T-cell (primary cell): ENCODE data around the gene CMTM7. TPM values are rescaled to one million over a fixed set of nuclear protein-coding genes. Genes with fewer than 3 reads are reported as not detected.

ENCODE experiments used
- ATAC-seq, 4 experiments: fragments of 200-7000 bp in 3 of 4; fragments of 150-1000 bp in 1 of 4; cut with Tn5 transposase; replicated peaks in 1 of 4; 1 replicate in 3 of 4; 2 replicates in 1 of 4; pipeline ENCODE4 v1.10.0; 2021; ENCODE audit warnings: moderate library complexity in 3 of 4, mild to moderate bottlenecking in 2 of 4, moderate number of reproducible peaks in 1 of 4
- CTCF ChIA-PET, 2 donors: fragments of 300-600 bp; sonication (Branson Sonifier 250); formaldehyde crosslinking; loops; one replicate each; lab custom pipeline; 2022; ENCODE audit warnings: antibody characterized with exemption in 2 of 2; lab: Charles Lee
- POLR2A ChIA-PET, 2 donors: fragments of 300-600 bp; sonication (Branson Sonifier 250); formaldehyde crosslinking; loops; one replicate each; lab custom pipeline; 2022; ENCODE audit warnings: antibody characterized with exemption in 2 of 2; lab: Charles Lee
- DNase-seq, 35 experiments: peaks; one replicate each; pipeline versions ENCODE4 v3.0.0 to v3.0.0-alpha.2; 2013 to 2023
- H3K27ac ChIP-seq: one replicate; pipeline ENCODE4 v1.5.1; 2013; ENCODE audit warnings: low read length
- H3K27me3 ChIP-seq, 2 experiments: replicated peaks in 1 of 2; 1 replicate in 1 of 2; 2 replicates in 1 of 2; pipeline versions ENCODE4 v1.6.1 to v1.7.0; 2013; ENCODE audit warnings: low read length in 1 of 2, mixed read lengths in 1 of 2; ENCODE audit not compliant: control insufficient read depth in 2 of 2, insufficient read depth in 2 of 2; ENCODE audit errors: extremely low read depth in 1 of 2
- H3K36me3 ChIP-seq, 2 donors: 1 replicate in 1 of 2; 2 replicates in 1 of 2; pipeline versions ENCODE4 v1.6.1 to v1.7.0; 2013; ENCODE audit warnings: low read length in 1 of 2; ENCODE audit not compliant: control insufficient read depth in 2 of 2, insufficient read depth in 1 of 2; ENCODE audit errors: extremely low read depth in 1 of 2
- H3K4me1 ChIP-seq, 2 experiments: 1 replicate in 1 of 2; 2 replicates in 1 of 2; pipeline versions ENCODE4 v1.6.1 to v1.7.0; 2013; ENCODE audit warnings: low read length in 2 of 2, mixed read lengths in 1 of 2; ENCODE audit not compliant: insufficient read depth in 2 of 2, control insufficient read depth in 1 of 2; ENCODE audit errors: extremely low read depth in 1 of 2
- H3K4me3 ChIP-seq, 2 donors: 1 replicate in 1 of 2; 2 replicates in 1 of 2; pipeline versions ENCODE4 v1.5.1 to v1.7.0; 2013; ENCODE audit warnings: mild to moderate bottlenecking in 2 of 2, low read length in 1 of 2, moderate library complexity in 1 of 2; ENCODE audit not compliant: control insufficient read depth in 1 of 2; ENCODE audit errors: extremely low read depth in 1 of 2
- H3K9me3 ChIP-seq: 2 replicates; pipeline ENCODE4 v1.7.0; 2013
- H3K27ac Mint-ChIP-seq, 2 donors: one replicate each; pipeline ENCODE4 v1.8.0; 2020 to 2021; ENCODE audit warnings: mild to moderate bottlenecking in 2 of 2, mixed read lengths in 2 of 2
- H3K27me3 Mint-ChIP-seq, 2 donors: one replicate each; pipeline ENCODE4 v1.8.0; 2021 to 2022; ENCODE audit warnings: mixed read lengths in 2 of 2
- H3K36me3 Mint-ChIP-seq: one replicate; pipeline ENCODE4 v1.8.0; 2021; ENCODE audit warnings: mixed read lengths
- H3K4me1 Mint-ChIP-seq, 3 donors: one replicate each; pipeline ENCODE4 v1.8.0; 2020 to 2022; ENCODE audit warnings: mixed read lengths in 3 of 3, mild to moderate bottlenecking in 1 of 3
- H3K4me3 Mint-ChIP-seq, 3 donors: one replicate each; pipeline ENCODE4 v1.8.0; 2020 to 2022; ENCODE audit warnings: mild to moderate bottlenecking in 3 of 3, mixed read lengths in 3 of 3, moderate library complexity in 3 of 3
- H3K9me3 Mint-ChIP-seq, 3 donors: one replicate each; pipeline ENCODE4 v1.8.0; 2020 to 2022; ENCODE audit warnings: mixed read lengths in 3 of 3
- WGBS: methylation state at CpG from one replicate; pipeline ENCODE4 v1.1.5; 2013; ENCODE audit warnings: missing lambda C conversion rate; ENCODE audit not compliant: insufficient coverage; 5-methylcytosine and 5-hydroxymethylcytosine counted together
- total RNA-seq, 35 experiments: library from RNA in 6 of 35; stranded (reverse) in 6 of 35; fragments of 120-200 nt in 1 of 35; gene quantifications; one replicate each; pipeline versions ENCODE4 v1.2.1 to v1.2.4 and lab custom pipeline; 2013 to 2026

CMTM7 gene
- total RNA-seq, 5 donors from 2014 or later (not counting 1 experiment from before 2014, with no cell fraction given): 40.7 to 56.7 (median 47.8) TPM

DNA sequence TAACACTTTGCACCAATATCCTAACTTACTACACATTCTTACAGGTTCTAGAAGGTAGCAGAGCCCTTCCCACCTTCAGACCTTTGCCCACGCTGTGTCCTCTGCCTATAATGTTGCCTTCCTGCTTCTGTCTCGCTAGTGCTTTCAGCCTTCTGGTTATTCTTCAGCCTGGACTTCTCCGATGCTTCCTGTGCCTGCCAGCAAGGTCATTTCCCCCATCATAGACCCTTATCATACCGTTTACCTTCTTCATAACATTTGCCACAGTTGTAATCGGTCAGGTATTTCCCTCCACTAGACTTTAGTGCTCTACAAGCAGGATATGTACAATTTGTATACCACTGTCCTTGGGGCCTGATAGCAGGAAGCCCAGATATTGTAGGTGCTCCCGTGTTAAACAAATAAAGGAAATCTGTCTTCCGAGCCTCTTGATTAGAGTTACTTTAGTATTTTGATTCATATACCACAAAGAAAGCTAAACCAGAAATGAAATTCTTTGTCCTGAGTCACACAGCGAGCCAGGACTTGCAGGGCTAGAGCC is 35.8 kb upstream of the CMTM7 start:
- H3K9me3 Mint-ChIP-seq: no peaks in the 10 kb centered on the region
- H3K36me3 Mint-ChIP-seq: peaks cover 20% of the 10 kb centered on the region
- Histone ChIP-seq H3K4me1 (no peaks in the 10 kb centered on the region), H3K27ac (no peak overlapping the region), H3K9me3 (no peaks in the 10 kb centered on the region), H3K27me3 (no peaks in the 10 kb centered on the region), H3K36me3 (peaks cover 0 to 3% of the 10 kb centered on the region in 2 donors), H3K4me3 (no peak overlapping the region)
- no peaks in the 10 kb centered on the region for H3K27me3 Mint-ChIP-seq
- DNase-seq (no peak), ATAC-seq (no peak)
- WGBS: 87% methylated on average over 6 of the region's 8 CpGs
- ChIA-PET CTCF (no interaction called here), POLR2A (no interaction called here)
- no peak overlapping the region for H3K27ac Mint-ChIP-seq
- H3K4me1 Mint-ChIP-seq: peaks cover 0 to 8% (median 3%) of the 10 kb centered on the region in 3 donors
- no peak overlapping the region for H3K4me3 Mint-ChIP-seq

DNA sequence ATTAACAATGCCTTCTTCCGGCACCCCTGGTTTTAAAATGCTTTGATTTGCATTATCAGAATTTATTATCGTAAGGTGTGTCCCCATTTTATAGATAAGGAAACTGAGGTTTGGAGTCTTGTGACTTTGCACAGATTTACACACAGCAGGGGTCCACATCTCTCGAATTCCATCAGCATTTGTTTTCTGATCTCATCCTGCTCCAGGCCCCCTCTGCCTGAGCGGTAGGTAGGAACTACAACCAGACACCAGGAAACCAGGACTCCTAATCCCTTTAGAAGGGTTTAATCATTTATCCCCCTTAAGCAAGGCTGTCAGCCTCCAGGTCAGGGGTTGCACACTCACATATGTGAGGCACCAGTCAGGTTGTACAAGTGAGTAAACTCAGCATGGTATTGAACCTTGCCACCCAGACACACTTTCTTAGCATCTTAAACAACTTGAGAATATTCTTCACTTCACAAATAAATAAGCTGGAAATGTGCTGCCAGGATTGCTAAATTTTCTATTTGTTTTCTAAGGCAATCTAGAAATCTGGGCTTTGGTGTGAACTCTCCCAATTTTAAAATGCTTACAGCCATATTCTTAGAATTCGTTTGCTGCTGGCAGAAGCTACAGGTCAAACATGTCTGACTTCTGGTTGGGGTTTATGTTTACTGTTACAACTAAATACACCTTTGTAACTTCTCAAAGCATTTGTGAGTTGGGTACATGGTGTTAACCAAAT is 31.7 kb upstream of the CMTM7 start:
- 80% methylated on average over 1 of the region's 5 CpGs for WGBS
- Mint-ChIP-seq H3K36me3 (peaks cover 33% of the 10 kb centered on the region), H3K27ac (no peak overlapping the region), H3K4me3 (no peak overlapping the region), H3K9me3 (no peaks in the 10 kb centered on the region), H3K27me3 (no peaks in the 10 kb centered on the region), H3K4me1 (peaks cover 0 to 5% (median 0%) of the 10 kb centered on the region in 3 donors)
- Histone ChIP-seq H3K4me3 (no peak overlapping the region), H3K36me3 (peaks cover 0 to 3% of the 10 kb centered on the region in 2 donors), H3K4me1 (no peaks in the 10 kb centered on the region), H3K27me3 (no peaks in the 10 kb centered on the region), H3K27ac (no peak overlapping the region), H3K9me3 (no peaks in the 10 kb centered on the region)
- ATAC-seq (no peak), DNase-seq (no peak)
- ChIA-PET CTCF (interaction anchor here in 1 of 2 donors (0.6 kb wide), 1 partner anchor 87 kb away, joined by 3 read pairs; no protein-coding TSS in a partner anchor), POLR2A (interaction anchor here in 1 of 2 donors (0.6 kb wide), 1 partner anchor 13 kb away, joined by 8 read pairs; no protein-coding TSS in a partner anchor)

DNA sequence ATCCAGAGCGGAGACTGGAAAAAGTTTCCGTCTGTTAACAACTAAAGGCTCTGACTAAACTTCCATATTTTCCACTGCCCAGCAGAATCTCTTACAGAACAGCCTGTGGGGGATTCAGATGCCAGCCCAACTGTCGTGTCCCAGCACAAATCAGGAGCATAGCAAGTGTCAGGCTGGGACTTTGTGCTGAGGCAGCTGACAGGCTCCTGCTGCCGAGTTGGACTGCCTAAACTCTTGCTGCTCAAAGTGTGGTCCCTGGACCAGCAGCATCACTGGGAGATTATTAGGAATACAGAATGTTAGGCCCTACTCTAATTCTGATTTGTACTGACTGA is 31.2 kb upstream of the CMTM7 start:
- no peak for DNase-seq
- no peak overlapping the region for H3K27ac ChIP-seq
- no peak for ATAC-seq
- H3K9me3 ChIP-seq: no peaks in the 10 kb centered on the region
- H3K36me3 ChIP-seq: peaks cover 0 to 3% of the 10 kb centered on the region in 2 donors
- Mint-ChIP-seq H3K27ac (no peak overlapping the region), H3K27me3 (no peaks in the 10 kb centered on the region), H3K36me3 (peaks cover 33% of the 10 kb centered on the region), H3K4me1 (no peaks in the 10 kb centered on the region), H3K4me3 (no peak overlapping the region), H3K9me3 (no peaks in the 10 kb centered on the region)
- 94% methylated on average over 2 of the region's 4 CpGs for WGBS
- H3K4me3 ChIP-seq: no peak overlapping the region
- POLR2A ChIA-PET: interaction anchor here in 1 of 2 donors (0.6 kb wide), 1 partner anchor 14 kb away, joined by 8 read pairs; no protein-coding TSS in a partner anchor
- no peaks in the 10 kb centered on the region for H3K4me1 ChIP-seq
- CTCF ChIA-PET: interaction anchor here in 1 of 2 donors (0.6 kb wide), 1 partner anchor 86 kb away, joined by 3 read pairs; no protein-coding TSS in a partner anchor
- H3K27me3 ChIP-seq: no peaks in the 10 kb centered on the region

DNA sequence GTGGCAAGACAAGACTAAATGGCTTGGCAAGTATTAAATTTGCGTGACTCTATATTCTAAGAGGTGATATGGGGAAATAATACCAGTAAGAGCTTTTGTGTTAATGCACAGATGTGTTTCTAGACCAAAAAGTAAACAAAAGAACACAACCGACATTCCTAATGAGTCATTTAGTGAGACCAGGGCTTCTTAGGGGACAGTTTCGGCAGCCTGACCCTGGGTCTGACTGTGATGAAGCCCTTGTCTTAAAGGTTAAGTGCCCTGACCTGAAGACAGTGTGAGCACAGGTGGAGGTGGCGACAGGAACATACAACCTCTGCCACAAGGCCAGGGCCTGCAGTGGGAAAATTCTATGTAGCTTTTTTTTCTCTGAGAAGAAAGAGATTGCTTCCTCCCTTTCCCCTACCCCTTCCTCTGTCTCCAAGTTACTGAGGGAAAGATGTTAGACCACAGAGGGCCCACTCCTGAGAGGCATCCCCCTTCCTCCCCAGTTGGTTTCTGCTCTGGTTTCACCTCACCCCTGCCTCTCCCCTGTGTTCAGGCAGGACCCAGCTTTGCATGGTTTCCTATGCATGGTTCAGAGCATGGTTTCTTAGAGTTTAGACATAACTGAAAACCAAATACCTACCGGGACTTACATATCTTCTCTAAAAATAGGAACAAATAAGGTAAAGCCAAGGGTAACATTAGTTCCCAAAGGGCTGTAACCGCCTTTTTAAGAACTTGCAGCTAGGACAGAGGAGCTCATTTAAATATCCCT is 24.8 kb upstream of the CMTM7 start:
- Mint-ChIP-seq H3K27ac (peak overlapping the region; percentile 67 to 82), H3K36me3 (peaks cover 23% of the 10 kb centered on the region), H3K27me3 (no peaks in the 10 kb centered on the region), H3K9me3 (no peaks in the 10 kb centered on the region), H3K4me1 (peaks cover 28 to 33% (median 29%) of the 10 kb centered on the region in 3 donors), H3K4me3 (no peak overlapping the region)
- Histone ChIP-seq H3K4me1 (peaks cover 21% of the 10 kb centered on the region in 2 experiments), H3K9me3 (no peaks in the 10 kb centered on the region), H3K27me3 (no peaks in the 10 kb centered on the region), H3K27ac (no peak overlapping the region), H3K36me3 (no peaks in the 10 kb centered on the region), H3K4me3 (no peak overlapping the region)
- CTCF ChIA-PET: interaction anchor here in 1 of 2 donors (1.4 kb wide), 1 partner anchor 9 kb away, joined by 4 read pairs; no protein-coding TSS in a partner anchor
- ATAC-seq (no peak), DNase-seq (no peak)
- 71% methylated on average over 1 of the region's 6 CpGs for WGBS
- POLR2A ChIA-PET: interaction anchor here (0.5 kb wide), 2 partner anchors 62 to 91 kb away, joined by 3 to 4 read pairs; no protein-coding TSS in a partner anchor

DNA sequence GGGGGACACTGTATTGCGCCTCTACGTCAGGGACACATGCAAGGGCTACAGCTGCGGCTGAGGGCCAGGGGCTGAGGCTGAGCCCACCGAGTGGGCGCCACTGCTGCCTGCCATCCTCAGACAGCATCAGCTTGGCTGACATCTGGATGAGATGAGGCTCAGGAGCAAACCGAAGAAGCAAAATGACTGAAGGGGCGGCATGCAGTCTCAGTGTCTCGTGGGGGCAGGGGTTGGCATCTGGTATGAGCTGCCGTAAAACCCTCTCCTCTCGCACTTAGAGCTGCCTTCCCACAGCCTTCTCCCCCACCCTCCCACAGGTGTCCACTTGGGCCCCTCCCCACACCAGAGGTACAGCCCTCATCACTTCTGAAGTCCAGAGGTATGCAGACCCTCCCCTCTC is 24.2 kb upstream of the CMTM7 start:
- WGBS: 90% methylated on average over 5 of the region's 10 CpGs
- Mint-ChIP-seq H3K4me1 (peaks cover 33 to 39% (median 35%) of the 10 kb centered on the region in 3 donors), H3K27me3 (no peaks in the 10 kb centered on the region), H3K36me3 (peaks cover 23% of the 10 kb centered on the region), H3K4me3 (no peak overlapping the region), H3K27ac (peak overlapping the region; percentile 67 to 82), H3K9me3 (no peaks in the 10 kb centered on the region)
- ChIA-PET CTCF (interaction anchor here in 1 of 2 donors (0.7 to 0.8 kb wide), 2 partner anchors 13 to 728 kb away, joined by 6 to 7 read pairs; no protein-coding TSS in a partner anchor), POLR2A (interaction anchor here in 1 of 2 donors (0.5 kb wide), 1 partner anchor 63 kb away, joined by 4 read pairs; no protein-coding TSS in a partner anchor)
- Histone ChIP-seq H3K27ac (no peak overlapping the region), H3K27me3 (no peaks in the 10 kb centered on the region), H3K4me1 (peaks cover 27 to 28% of the 10 kb centered on the region in 2 experiments), H3K4me3 (no peak overlapping the region), H3K36me3 (no peaks in the 10 kb centered on the region), H3K9me3 (no peaks in the 10 kb centered on the region)
- DNase-seq (peak in 1 of 35 experiments; percentile 0), ATAC-seq (no peak)
